ENCODE data around the gene GPX6.
"Not testable (repeated sequence)": the region's sequence is repeated elsewhere in the genome, so short reads cannot be mapped to it uniquely, and the experiment has no call there.

The GPX6 gene

DNA sequence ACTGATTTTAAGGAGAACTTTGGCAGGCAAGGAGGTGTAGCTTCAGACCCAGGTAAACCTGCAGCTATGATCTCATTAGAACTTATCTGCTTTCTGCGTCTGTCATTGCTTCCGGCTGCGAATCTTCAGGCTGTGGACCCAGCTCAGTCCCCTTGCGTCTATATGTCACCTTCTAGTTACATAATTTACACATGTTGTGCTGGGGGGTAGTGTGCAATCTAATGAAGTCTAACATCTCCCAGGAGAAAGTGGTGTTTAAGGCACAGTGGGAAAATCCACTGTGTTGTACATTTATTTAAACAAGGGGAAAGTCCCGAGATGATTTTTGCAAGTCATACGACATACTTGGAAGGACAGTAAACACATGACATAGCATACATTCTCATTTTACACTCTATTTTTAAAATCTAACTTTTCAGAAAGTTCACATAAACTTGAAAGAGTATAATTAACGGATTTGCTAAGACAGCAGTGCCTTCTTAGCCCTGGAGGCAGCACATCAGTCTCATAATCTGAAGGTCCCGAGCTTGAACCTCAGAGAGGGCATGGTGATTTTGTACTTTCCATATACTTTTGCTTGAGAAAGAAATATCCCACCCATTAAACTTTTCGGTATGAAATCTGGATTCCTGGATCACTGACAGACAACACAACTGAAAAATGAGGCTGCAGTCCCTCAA is 35.2 kb downstream of the GPX6 start:
- DNase-seq (ENCODE audit: low spot score): no peak

DNA sequence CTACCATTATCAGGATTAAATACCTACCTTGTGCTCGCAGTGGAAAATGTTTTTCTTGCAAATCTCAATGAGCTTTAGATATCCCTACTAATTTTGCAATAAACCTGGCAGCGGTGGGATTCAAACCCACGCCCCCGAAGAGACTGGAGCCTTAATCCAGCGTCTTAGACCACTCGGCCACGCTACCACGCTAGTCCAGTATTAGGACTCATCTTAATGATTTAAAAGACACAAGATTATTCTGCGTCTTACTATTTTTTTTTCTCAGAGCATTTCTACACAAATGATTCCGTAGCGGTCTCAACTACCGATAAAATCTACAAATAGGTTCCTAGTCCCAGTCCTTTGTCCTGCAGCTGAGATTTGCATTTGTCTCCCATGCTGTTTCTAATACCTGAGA is 37.1 kb downstream of the GPX6 start:
- DNase-seq (ENCODE audit: low spot score): no peak

DNA sequence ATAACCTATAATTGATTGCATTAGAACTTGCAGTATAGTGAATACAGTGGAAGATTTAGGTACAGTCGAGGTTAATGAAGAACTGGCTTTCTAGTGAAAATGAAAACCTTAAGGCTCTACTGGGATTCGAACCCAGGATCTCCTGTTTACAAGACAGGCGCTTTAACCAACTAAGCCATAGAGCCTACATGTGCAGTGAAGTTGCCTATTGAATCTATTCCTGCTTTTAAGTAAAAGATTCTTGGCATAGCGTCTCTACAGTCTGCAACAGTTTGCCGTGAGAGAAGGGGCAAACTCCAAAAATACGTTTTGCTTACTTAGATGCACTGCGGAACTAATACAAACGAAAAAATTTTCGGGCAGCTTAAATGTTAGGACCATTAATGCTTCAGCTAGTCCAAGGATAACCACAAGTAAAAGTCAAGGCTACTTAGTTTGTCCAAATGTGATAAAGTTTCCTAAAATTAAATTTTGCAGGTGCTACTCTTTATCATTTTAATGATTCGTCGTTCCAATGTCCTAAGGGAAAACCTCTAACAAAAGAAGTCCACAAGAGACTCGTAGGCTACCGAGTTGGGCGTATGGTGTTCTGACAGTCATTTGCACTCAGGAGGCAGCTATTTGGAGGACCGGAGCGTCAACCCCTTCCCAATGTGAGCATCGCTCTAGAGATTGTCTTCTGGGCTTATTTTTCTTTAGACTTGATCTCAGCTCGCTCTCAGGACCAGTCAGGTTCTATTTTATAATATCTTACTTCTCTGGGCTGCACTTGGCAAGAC is 41.0 kb downstream of the GPX6 start:
- peak; percentile 11 for DNase-seq (ENCODE audit: low spot score)

DNA sequence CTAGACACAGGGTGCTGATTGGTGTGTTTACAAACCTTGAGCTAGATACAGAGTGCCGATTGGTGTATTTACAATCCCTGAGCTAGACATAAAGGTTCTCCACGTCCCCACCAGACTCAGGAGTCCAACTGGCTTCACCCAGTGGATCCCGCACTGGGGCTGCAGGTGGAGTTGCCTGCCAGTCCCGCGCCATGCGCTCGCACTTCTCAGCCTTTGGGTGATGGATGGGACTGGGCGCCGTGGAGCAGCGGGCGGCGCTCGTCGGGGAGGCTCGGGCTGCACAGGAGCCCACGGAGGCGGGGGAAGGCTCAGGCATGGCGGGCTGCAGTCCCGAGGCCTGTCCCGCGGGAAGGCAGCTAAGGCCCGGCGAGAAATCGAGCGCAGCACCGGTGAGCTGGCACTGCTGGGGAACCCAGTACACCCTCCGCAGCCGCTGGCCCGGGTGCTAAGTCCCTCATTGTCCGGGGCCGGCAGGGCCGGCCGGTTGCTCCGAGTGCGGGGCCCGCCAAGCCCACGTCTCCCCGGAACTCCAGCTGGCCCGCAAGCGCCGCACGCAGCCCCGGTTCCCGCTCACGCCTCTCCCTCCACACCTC is 46.3 kb downstream of the GPX6 start:
- DNase-seq (ENCODE audit: low spot score): not testable (repeated sequence)

DNA sequence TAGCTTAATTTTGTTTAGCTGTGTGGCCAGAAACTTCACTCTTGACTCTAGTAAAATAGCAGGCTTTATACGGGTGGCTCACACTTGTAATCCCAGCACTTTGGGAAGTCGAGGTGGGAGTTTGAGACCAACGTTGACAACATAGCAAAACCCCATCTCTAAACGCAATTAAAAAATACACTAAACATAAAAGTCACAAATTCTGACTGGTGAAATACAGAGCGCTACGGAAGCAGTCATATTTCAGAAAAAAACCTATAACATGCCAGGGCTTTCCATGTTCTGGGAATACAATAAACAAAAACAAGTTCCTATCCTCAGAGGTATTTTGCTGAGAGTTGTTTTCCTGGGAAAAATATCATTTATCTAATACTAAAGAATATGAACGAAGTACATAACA is 47.5 kb downstream of the GPX6 start:
- no peak for DNase-seq (ENCODE audit: low spot score)

GRCh38 chr6:28462401-28462800 is 53.2 kb downstream of the GPX6 start:
- no peak for DNase-seq (ENCODE audit: low spot score)

GRCh38 chr6:28458568-28458967 is 57.0 kb downstream of the GPX6 start:
- DNase-seq (ENCODE audit: low spot score): no peak
